ENCODE data around the gene ZFYVE1. TPM values are rescaled to one million over a fixed set of nuclear protein-coding genes. Genes with fewer than 3 reads are reported as not detected.

ZFYVE1 gene
- total and polyA plus RNA-seq, 2 experiments from 2014 or later, result 3.2 to 12.5 TPM

DNA sequence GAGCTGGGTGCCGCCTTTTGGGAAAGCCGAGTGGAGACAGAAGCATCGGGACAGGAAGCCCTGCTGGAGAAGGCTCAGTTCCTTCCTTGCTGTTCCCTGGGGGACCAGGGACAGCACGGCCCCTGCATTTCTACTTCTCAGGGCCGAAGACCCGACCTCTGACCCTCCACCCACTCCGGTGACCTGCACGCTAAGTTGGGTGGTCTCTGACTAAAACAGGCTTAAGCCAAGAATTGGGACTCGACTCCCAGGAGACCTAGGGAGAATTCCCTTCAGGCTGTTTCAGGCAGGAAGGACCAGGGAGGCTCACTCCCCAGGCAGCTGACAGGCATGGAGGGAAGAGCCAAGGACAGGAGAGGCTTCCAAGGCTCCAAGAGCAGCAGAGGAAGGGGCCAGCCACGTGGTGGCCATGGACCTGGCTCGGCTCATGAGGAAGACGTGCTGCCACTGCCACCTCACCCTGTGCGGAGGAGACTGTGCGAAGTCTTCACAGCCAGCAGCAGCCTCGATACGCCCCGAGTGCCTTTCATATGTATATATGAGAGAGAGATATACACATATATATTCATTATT is 56.8 kb downstream of the ZFYVE1 start:
- Histone ChIP-seq H3F3A (replicated peaks; ENCODE audit: low read depth) (no peaks in the 10 kb centered on the region), H4K20me1 (replicated peaks; ENCODE audit: insufficient read depth) (no peaks in the 10 kb centered on the region), H2AFZ (no peak overlapping the region), H3K4me1 (ENCODE audit: insufficient read depth) (no peaks in the 10 kb centered on the region), H3K79me2 (replicated peaks; ENCODE audit: insufficient read depth) (no peaks in the 10 kb centered on the region), H3K27ac (ENCODE audit: low read depth) (no peak overlapping the region), H3K4me2 (no peak overlapping the region), H3K36me3 (ENCODE audit: insufficient read depth) (no peaks in the 10 kb centered on the region; the same call in 1 of the 2 replicates), H3K4me3 (no peak overlapping the region), H3K9me2 (ENCODE audit: insufficient read depth) (no peaks in the 10 kb centered on the region), H3K27me3 (ENCODE audit: insufficient read depth) (no peaks in the 10 kb centered on the region)
- Mint-ChIP-seq H3K36me3 (ENCODE audit: low read depth) (peaks cover 22% of the 10 kb centered on the region), H3K27me3 (ENCODE audit: insufficient read depth, low read depth, poor library complexity) (peaks cover 4% of the 10 kb centered on the region), H3K4me1 (no peaks in the 10 kb centered on the region), H3K27ac (no peak overlapping the region), H3K4me3 (no peak overlapping the region), H3K9me3 (no peaks in the 10 kb centered on the region)
- ATAC-seq (no peak), DNase-seq (ENCODE audit: low spot score) (no peak)
- TF ChIP-seq EZH2 (IDR thresholded peaks at IDR 0.05; ENCODE audit: low read depth, unreplicated experiment) (no peak), NANOG (IDR thresholded peaks at IDR 0.05; ENCODE audit: borderline replicate concordance) (no peak), ZNF331 (CRISPR knock-in tag; IDR thresholded peaks at IDR 0.05; ENCODE audit: low read depth) (no peak), REST (IDR thresholded peaks at IDR 0.05; ENCODE audit: unreplicated experiment) (no peak), CREB1 (CRISPR knock-in tag; IDR thresholded peaks at IDR 0.05; ENCODE audit: low read depth) (no peak), ZNF114 (CRISPR knock-in tag; IDR thresholded peaks at IDR 0.05) (no peak), EZH2phosphoT487 (IDR thresholded peaks at IDR 0.05; ENCODE audit: unreplicated experiment) (no peak), POLR2AphosphoS5 (IDR thresholded peaks at IDR 0.05; ENCODE audit: low read depth) (no peak), STAT1 (IDR thresholded peaks at IDR 0.05; ENCODE audit: unreplicated experiment) (no peak), JUNB (IDR thresholded peaks at IDR 0.05; ENCODE audit: unreplicated experiment) (no peak)
- TF ChIP-seq, protein P1, sequence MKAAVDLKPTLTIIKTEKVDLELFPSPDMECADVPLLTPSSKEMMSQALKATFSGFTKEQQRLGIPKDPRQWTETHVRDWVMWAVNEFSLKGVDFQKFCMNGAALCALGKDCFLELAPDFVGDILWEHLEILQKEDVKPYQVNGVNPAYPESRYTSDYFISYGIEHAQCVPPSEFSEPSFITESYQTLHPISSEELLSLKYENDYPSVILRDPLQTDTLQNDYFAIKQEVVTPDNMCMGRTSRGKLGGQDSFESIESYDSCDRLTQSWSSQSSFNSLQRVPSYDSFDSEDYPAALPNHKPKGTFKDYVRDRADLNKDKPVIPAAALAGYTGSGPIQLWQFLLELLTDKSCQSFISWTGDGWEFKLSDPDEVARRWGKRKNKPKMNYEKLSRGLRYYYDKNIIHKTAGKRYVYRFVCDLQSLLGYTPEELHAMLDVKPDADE (IDR thresholded peaks at IDR 0.05), result no peak
- TF ChIP-seq, protein P2, sequence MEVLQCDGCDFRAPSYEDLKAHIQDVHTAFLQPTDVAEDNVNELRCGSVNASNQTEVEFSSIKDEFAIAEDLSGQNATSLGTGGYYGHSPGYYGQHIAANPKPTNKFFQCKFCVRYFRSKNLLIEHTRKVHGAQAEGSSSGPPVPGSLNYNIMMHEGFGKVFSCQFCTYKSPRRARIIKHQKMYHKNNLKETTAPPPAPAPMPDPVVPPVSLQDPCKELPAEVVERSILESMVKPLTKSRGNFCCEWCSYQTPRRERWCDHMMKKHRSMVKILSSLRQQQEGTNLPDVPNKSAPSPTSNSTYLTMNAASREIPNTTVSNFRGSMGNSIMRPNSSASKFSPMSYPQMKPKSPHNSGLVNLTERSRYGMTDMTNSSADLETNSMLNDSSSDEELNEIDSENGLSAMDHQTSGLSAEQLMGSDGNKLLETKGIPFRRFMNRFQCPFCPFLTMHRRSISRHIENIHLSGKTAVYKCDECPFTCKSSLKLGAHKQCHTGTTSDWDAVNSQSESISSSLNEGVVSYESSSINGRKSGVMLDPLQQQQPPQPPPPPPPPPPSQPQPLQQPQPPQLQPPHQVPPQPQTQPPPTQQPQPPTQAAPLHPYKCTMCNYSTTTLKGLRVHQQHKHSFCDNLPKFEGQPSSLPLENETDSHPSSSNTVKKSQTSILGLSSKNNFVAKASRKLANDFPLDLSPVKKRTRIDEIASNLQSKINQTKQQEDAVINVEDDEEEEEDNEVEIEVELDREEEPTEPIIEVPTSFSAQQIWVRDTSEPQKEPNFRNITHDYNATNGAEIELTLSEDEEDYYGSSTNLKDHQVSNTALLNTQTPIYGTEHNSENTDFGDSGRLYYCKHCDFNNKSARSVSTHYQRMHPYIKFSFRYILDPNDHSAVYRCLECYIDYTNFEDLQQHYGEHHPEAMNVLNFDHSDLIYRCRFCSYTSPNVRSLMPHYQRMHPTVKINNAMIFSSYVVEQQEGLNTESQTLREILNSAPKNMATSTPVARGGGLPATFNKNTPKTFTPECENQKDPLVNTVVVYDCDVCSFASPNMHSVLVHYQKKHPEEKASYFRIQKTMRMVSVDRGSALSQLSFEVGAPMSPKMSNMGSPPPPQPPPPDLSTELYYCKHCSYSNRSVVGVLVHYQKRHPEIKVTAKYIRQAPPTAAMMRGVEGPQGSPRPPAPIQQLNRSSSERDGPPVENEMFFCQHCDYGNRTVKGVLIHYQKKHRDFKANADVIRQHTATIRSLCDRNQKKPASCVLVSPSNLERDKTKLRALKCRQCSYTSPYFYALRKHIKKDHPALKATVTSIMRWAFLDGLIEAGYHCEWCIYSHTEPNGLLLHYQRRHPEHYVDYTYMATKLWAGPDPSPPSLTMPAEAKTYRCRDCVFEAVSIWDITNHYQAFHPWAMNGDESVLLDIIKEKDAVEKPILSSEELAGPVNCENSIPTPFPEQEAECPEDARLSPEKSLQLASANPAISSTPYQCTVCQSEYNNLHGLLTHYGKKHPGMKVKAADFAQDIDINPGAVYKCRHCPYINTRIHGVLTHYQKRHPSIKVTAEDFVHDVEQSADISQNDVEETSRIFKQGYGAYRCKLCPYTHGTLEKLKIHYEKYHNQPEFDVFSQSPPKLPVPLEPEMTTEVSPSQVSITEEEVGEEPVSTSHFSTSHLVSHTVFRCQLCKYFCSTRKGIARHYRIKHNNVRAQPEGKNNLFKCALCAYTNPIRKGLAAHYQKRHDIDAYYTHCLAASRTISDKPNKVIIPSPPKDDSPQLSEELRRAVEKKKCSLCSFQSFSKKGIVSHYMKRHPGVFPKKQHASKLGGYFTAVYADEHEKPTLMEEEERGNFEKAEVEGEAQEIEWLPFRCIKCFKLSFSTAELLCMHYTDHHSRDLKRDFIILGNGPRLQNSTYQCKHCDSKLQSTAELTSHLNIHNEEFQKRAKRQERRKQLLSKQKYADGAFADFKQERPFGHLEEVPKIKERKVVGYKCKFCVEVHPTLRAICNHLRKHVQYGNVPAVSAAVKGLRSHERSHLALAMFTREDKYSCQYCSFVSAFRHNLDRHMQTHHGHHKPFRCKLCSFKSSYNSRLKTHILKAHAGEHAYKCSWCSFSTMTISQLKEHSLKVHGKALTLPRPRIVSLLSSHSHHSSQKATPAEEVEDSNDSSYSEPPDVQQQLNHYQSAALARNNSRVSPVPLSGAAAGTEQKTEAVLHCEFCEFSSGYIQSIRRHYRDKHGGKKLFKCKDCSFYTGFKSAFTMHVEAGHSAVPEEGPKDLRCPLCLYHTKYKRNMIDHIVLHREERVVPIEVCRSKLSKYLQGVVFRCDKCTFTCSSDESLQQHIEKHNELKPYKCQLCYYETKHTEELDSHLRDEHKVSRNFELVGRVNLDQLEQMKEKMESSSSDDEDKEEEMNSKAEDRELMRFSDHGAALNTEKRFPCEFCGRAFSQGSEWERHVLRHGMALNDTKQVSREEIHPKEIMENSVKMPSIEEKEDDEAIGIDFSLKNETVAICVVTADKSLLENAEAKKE (CRISPR knock-in tag; IDR thresholded peaks at IDR 0.05), result no peak
- TF ChIP-seq, protein P3, sequence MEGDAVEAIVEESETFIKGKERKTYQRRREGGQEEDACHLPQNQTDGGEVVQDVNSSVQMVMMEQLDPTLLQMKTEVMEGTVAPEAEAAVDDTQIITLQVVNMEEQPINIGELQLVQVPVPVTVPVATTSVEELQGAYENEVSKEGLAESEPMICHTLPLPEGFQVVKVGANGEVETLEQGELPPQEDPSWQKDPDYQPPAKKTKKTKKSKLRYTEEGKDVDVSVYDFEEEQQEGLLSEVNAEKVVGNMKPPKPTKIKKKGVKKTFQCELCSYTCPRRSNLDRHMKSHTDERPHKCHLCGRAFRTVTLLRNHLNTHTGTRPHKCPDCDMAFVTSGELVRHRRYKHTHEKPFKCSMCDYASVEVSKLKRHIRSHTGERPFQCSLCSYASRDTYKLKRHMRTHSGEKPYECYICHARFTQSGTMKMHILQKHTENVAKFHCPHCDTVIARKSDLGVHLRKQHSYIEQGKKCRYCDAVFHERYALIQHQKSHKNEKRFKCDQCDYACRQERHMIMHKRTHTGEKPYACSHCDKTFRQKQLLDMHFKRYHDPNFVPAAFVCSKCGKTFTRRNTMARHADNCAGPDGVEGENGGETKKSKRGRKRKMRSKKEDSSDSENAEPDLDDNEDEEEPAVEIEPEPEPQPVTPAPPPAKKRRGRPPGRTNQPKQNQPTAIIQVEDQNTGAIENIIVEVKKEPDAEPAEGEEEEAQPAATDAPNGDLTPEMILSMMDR (conservative IDR thresholded peaks at IDR 0.05; ENCODE audit: low read depth in 2 of 2), result no peak

All from GM23338 (cell line).